NCI-H524 (cell line): ENCODE data around the gene DRAP1.
"Not testable (repeated sequence)": the region's sequence is repeated elsewhere in the genome, so short reads cannot be mapped to it uniquely, and the experiment has no call there.

Experiments used
- DNase-seq, 2 experiments: peaks; one replicate each; lab custom pipeline; 2025; lab: John Stamatoyannopoulos, UW

Gene DRAP1

GRCh38 chr11:65931773-65932557 lies 12.7 kb downstream of the DRAP1 start:
- DNase-seq: no peak

- peak in 1 of 2 experiments; percentile 27 for DNase-seq
Measured at GRCh38 chr11:65932558-65932919, 13.3 kb downstream of the DRAP1 start.

GRCh38 chr11:65934014-65934413 lies 14.8 kb downstream of the DRAP1 start:
- DNase-seq: peak; percentile 46 to 70

GRCh38 chr11:65937766-65938165 lies 18.5 kb downstream of the DRAP1 start:
- DNase-seq: no peak

- no peak for DNase-seq
Measured at GRCh38 chr11:65941720-65942310, 22.6 kb downstream of the DRAP1 start.

GRCh38 chr11:65942531-65942930 lies 23.3 kb downstream of the DRAP1 start:
- no peak for DNase-seq

GRCh38 chr11:65944191-65944590 lies 25.0 kb downstream of the DRAP1 start:
- DNase-seq: no peak

- DNase-seq: no peak
Measured at GRCh38 chr11:65944767-65945166, 25.5 kb downstream of the DRAP1 start.

GRCh38 chr11:65945430-65945911 lies 26.2 kb downstream of the DRAP1 start, which contains the start of gene TSGA10IP:
Gene TSGA10IP, plus strand, starts transcription at chr11:65945480. Its CDS starts 196 bp downstream, at chr11:65945676.
- no peak for DNase-seq

- no peak for DNase-seq
Measured at GRCh38 chr11:65945941-65946558, 26.8 kb downstream of the DRAP1 start.

- no peak for DNase-seq
Measured at GRCh38 chr11:65946655-65947054, 27.4 kb downstream of the DRAP1 start.

GRCh38 chr11:65947133-65947532 lies 27.9 kb downstream of the DRAP1 start:
- no peak for DNase-seq

GRCh38 chr11:65947603-65948125 lies 28.4 kb downstream of the DRAP1 start:
- no peak for DNase-seq

- DNase-seq: not testable (repeated sequence)
Measured at GRCh38 chr11:65950711-65951110, 31.5 kb downstream of the DRAP1 start.

GRCh38 chr11:65951641-65952040 lies 32.4 kb downstream of the DRAP1 start:
- DNase-seq: not testable (repeated sequence)

GRCh38 chr11:65952052-65952521 lies 32.9 kb downstream of the DRAP1 start:
- no peak for DNase-seq

- DNase-seq: no peak
Measured at GRCh38 chr11:65953471-65953870, 34.2 kb downstream of the DRAP1 start.

- DNase-seq: no peak
Measured at GRCh38 chr11:65954771-65955170, 35.5 kb downstream of the DRAP1 start.

- DNase-seq: no peak
Measured at GRCh38 chr11:65958291-65958690, 39.1 kb downstream of the DRAP1 start.

- no peak for DNase-seq
Measured at GRCh38 chr11:65958774-65959420, 39.7 kb downstream of the DRAP1 start.

- no peak for DNase-seq
Measured at GRCh38 chr11:65960824-65961266, 41.6 kb downstream of the DRAP1 start.
